Right atrium auricular region (tissue), 2 donors: Measurements from ENCODE around the gene TMEM11. TPM values are rescaled to one million over a fixed set of nuclear protein-coding genes. Genes with fewer than 3 reads are reported as not detected.

ENCODE experiments used
- DNase-seq: peaks from one replicate; pipeline ENCODE4 v3.0.0-alpha.2; 2019; ENCODE audit warnings: low spot score
- H3K27ac ChIP-seq, 2 donors: fragments of 200-600 bp; sonication (generic); 1 replicate in 1 of 2; 2 replicates in 1 of 2; pipeline ENCODE4 v1.5.1; 2016 to 2019
- H3K27me3 ChIP-seq, 2 donors: fragments of 200-600 bp; sonication (generic); one replicate each; pipeline versions ENCODE4 v1.5.1 to v1.6.0; 2017 to 2019
- H3K36me3 ChIP-seq: fragments of 200-600 bp; sonication (generic); one replicate; pipeline ENCODE4 v1.5.1; 2016
- H3K4me1 ChIP-seq, 2 donors: fragments of 200-600 bp; sonication (generic); one replicate each; pipeline versions ENCODE4 v1.5.1 to v1.6.0; 2017 to 2019
- H3K4me3 ChIP-seq, 2 donors: fragments of 200-600 bp; sonication (generic); 1 replicate in 1 of 2; 2 replicates in 1 of 2; pipeline ENCODE4 v1.5.1; 2017 to 2019; ENCODE audit warnings: mild to moderate bottlenecking in 1 of 2, moderate library complexity in 1 of 2
- H3K9me3 ChIP-seq, 2 donors: fragments of 200-600 bp; sonication (generic); one replicate each; pipeline ENCODE4 v1.5.1; 2019
- CTCF ChIP-seq, 2 donors: fragments of 200-600 bp; sonication (generic); IDR thresholded peaks; one replicate each; pipeline ENCODE4 v1.5.1; 2019; ENCODE audit warnings: antibody characterized with exemption in 2 of 2
- total RNA-seq, 2 donors: library from RNA; depleted of rRNA; stranded (reverse); fragments of >200 nt; gene quantifications; one replicate each; pipeline ENCODE4 v1.1.0, GENCODE V29; 2016

TMEM11 gene
- total RNA-seq, 2 donors from 2014 or later: 25.5 to 27.2 TPM

DNA sequence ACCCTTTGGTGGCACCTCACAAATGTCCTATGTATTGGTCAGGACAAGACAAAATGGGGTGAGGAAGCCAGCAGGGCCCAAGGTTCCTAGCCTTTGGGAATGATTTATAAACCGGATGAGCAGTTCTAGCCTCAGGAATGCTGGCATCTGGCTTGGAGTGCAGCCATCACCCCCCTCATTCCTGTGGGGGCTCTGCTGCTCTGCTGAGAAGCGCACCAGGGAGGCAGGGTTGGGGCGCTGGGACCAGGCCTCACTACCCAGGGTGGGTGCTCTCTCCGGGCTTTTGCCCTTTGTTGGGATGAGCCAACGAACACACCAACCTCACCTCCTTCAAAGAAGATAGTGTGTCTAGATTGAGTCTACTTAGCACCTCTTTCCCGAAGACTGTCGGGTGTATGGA is 39.2 kb downstream of the TMEM11 start:
- Histone ChIP-seq H3K36me3 (peaks cover 12% of the 10 kb centered on the region), H3K9me3 (no peaks in the 10 kb centered on the region), H3K4me3 (no peak overlapping the region), H3K27ac (peak overlapping the region; percentile 60 to 67), H3K4me1 (peaks cover 0 to 57% of the 10 kb centered on the region in 2 donors), H3K27me3 (no peaks in the 10 kb centered on the region)
- no peak for DNase-seq
- TF ChIP-seq CTCF (IDR thresholded peaks at IDR 0.05): no peak

DNA sequence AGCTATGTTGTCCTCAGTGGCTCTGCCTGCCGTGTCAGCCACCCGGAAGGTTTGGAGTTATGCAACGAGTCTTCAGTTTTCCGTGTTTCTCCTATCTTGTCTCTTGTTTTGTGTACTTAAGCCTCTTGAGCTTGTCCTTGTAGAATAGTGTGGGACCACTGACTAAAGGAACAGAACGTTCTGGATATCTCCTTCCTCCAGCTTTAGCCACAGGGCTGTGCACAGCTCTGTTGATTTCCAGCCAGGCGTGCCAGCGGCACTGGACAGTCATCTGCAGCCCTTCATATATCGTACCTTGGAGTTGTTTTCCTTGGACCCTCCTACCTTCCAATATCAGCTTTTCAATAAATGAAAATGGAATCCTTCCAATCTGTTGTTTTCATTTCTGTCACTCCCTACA is 39.8 kb downstream of the TMEM11 start:
- TF ChIP-seq CTCF (IDR thresholded peaks at IDR 0.05): no peak
- Histone ChIP-seq H3K36me3 (peaks cover 12% of the 10 kb centered on the region), H3K4me1 (peaks cover 0 to 63% of the 10 kb centered on the region in 2 donors), H3K4me3 (no peak overlapping the region), H3K9me3 (no peaks in the 10 kb centered on the region), H3K27ac (peak overlapping the region; percentile 60 to 67), H3K27me3 (no peaks in the 10 kb centered on the region)
- peak; percentile 51 for DNase-seq

DNA sequence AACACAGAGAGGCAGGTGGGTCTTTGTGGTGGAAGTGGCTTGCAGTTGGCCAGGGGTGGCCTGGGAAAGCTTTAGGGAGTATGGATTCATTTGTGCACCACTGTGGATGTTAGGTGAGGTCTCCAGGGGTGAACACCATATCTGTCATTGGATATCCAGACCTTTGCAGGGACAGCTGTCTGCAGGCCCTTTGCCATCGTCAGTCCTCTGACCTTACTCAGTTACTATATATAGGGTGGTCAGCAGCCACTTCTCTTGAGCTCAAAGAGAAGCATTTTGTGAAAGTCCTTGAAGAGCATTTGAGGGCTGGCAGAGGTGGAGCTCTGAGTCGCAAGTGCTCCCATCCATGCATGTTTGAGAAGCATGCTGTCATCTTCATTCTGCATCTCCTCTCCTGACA is 40.4 kb downstream of the TMEM11 start:
- Histone ChIP-seq H3K36me3 (peaks cover 12% of the 10 kb centered on the region), H3K27ac (peak overlapping the region; percentile 60 to 67)
- TF ChIP-seq CTCF (IDR thresholded peaks at IDR 0.05): no peak

GRCh38 chr17:21172846-21173245 is 41.1 kb downstream of the TMEM11 start:
- no peak for DNase-seq
- H3K4me3 ChIP-seq: no peak overlapping the region
- H3K36me3 ChIP-seq: peaks cover 12% of the 10 kb centered on the region
- no peak for TF ChIP-seq CTCF (IDR thresholded peaks at IDR 0.05)
- no peaks in the 10 kb centered on the region for H3K9me3 ChIP-seq
- no peaks in the 10 kb centered on the region for H3K27me3 ChIP-seq
- peaks cover 0 to 74% of the 10 kb centered on the region in 2 donors for H3K4me1 ChIP-seq
- H3K27ac ChIP-seq: peak overlapping the region; percentile 42 to 67

More for the DNA sequence above, 40.4 kb downstream of the TMEM11 start:
- Histone ChIP-seq H3K4me3 (no peak overlapping the region), H3K4me1 (peaks cover 0 to 67% of the 10 kb centered on the region in 2 donors), H3K9me3 (no peaks in the 10 kb centered on the region), H3K27me3 (no peaks in the 10 kb centered on the region)
- DNase-seq: no peak

- Histone ChIP-seq H3K27me3 (no peaks in the 10 kb centered on the region), H3K36me3 (peaks cover 12% of the 10 kb centered on the region), H3K27ac (peak overlapping the region; percentile 37 to 42), H3K9me3 (no peaks in the 10 kb centered on the region), H3K4me1 (peaks cover 0 to 82% of the 10 kb centered on the region in 2 donors), H3K4me3 (no peak overlapping the region)
- TF ChIP-seq CTCF (IDR thresholded peaks at IDR 0.05): no peak
- peak; percentile 58 for DNase-seq
Measured at GRCh38 chr17:21171970-21172510, 41.9 kb downstream of the TMEM11 start.
